ENCODE results near the gene DISC1.

The DISC1 gene

DNA sequence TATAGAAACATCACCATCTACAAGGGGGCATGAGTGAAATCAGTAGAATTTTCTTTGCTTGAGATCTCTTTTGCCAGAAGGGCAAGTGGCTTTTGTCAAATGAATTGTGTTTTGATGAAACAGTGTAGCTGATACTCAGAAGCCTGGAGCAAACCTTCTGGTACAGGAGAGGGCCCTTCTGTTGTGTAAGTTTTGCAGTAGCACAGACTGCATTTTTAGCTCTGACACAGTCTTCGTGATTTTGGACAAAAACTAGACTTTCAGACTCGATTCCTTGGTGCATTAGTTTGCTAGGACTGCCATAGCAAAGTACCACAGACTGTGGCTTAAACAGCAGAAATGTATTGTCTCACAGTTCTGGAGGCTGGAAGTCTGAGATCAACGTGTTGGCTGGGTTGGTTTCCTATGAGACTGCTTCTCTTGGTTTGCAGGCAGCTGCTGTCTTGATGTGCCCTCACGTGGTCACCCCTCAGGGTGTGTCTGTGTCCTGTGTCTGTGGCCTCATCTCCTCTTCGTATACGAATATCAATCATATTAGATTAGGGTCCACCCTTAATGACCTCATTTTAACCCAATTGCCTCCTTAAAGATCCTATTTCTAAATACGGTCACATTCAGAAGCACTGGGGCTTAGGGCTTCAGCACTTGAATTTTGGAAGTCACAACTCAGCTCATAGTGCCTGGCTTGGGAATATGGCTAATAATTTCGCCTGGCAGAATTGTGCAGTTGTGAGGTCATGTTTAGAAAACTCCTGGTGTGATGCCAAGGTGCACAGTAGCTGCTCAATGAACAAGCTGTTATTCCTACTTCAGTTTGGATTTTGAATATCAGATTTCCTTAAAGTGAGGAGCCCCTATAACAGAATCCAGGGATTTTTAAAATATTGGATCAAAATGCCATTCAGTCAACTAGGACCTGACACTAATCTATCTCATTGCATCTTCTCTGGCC lies 21.2 kb upstream of the DISC1 start:
- no peak for DNase-seq (ENCODE audit: low spot score)
- H2BK120ac ChIP-seq (ENCODE audit: low read depth, low read length), result no peak overlapping the region
- no peak overlapping the region for H3K4me2 ChIP-seq (ENCODE audit: insufficient read depth, low read length, poor library complexity, severe bottlenecking)
- H3K9ac ChIP-seq (ENCODE audit: low read depth, low read length, poor library complexity), result no peak overlapping the region
- H2AFZ ChIP-seq (ENCODE audit: low read length), result peak overlapping the region; percentile 4
- H3K4me3 ChIP-seq (ENCODE audit: low read length in 2 of 2), result no peak overlapping the region
- H3K27ac ChIP-seq (replicated peaks; ENCODE audit: low read length), result no peak overlapping the region
- no peak overlapping the region for H2BK5ac ChIP-seq (ENCODE audit: low read length)
- no peak overlapping the region for H4K8ac ChIP-seq (ENCODE audit: low read depth, low read length)
- H3K9me3 ChIP-seq (replicated peaks in 1 of 2; ENCODE audit: control insufficient read depth in 2 of 2, insufficient read depth in 1 of 2, low read depth in 1 of 2, low read length in 2 of 2), result peaks cover 0 to 4% of the 10 kb centered on the region in 2 donors
- no peak overlapping the region for H2AK5ac ChIP-seq (ENCODE audit: low read depth, low read length)
- no peak overlapping the region for H2BK12ac ChIP-seq (ENCODE audit: low read length)
- no peaks in the 10 kb centered on the region for H3K79me1 ChIP-seq (ENCODE audit: low read depth, low read length)
- WGBS, 2 donors (ENCODE audit: extremely low coverage in 2 of 2, insufficient read length in 2 of 2, insufficient replicate concordance in 1 of 2), result no CpG with 5 or more reads among the region's 8 CpGs
- H4K91ac ChIP-seq (ENCODE audit: low read depth, low read length, poor library complexity), result no peak overlapping the region
- no peak overlapping the region for H3K4ac ChIP-seq (ENCODE audit: low read length)
- no peaks in the 10 kb centered on the region for H3K27me3 ChIP-seq (ENCODE audit: control insufficient read depth in 3 of 3, insufficient read depth in 3 of 3, low read depth in 1 of 3, low read length in 3 of 3)
- peaks cover 0 to 2% of the 10 kb centered on the region in 2 donors for H3K4me1 ChIP-seq (ENCODE audit: control insufficient read depth in 2 of 2, insufficient read depth in 1 of 2, low read depth in 1 of 2, low read length in 2 of 2)
- no peaks in the 10 kb centered on the region for H3K36me3 ChIP-seq (replicated peaks in 1 of 2; ENCODE audit: control insufficient read depth in 2 of 2, insufficient read depth in 2 of 2, low read length in 2 of 2)
- no peak overlapping the region for H2BK15ac ChIP-seq (ENCODE audit: low read length)
- no peak overlapping the region for H3K18ac ChIP-seq (ENCODE audit: low read length)
- H3K23ac ChIP-seq (ENCODE audit: low read depth, low read length, poor library complexity), result no peak overlapping the region
- H3K14ac ChIP-seq (ENCODE audit: low read length), result no peak overlapping the region

DNA sequence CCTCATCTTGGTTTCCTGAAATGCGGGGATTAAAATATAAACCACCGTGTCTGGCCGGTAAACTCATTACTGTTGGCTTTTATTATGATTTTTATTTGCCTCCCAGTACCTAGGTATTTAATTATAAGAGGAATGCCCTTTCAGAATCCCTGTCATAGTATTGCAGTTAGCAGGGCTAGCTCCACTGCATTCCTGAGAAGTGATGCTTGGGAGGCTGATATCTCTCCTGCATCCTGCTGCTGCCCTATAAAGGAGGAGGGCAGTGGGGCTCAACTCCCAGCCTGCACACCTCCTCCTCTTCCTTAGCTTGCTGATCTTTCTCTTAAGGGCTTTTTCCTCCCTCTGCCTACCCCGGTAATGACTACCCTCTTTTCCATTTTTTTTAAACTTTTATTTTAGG lies 19.9 kb upstream of the DISC1 start:
- no peak for DNase-seq (ENCODE audit: low spot score)
- H3K9me3 ChIP-seq (replicated peaks in 1 of 2; ENCODE audit: control insufficient read depth in 2 of 2, insufficient read depth in 1 of 2, low read depth in 1 of 2, low read length in 2 of 2), result peaks cover 0 to 4% of the 10 kb centered on the region in 2 donors
- H3K4me3 ChIP-seq (ENCODE audit: low read length in 2 of 2), result no peak overlapping the region
- H3K79me1 ChIP-seq (ENCODE audit: low read depth, low read length), result no peaks in the 10 kb centered on the region
- no peak overlapping the region for H3K4ac ChIP-seq (ENCODE audit: low read length)
- no peak overlapping the region for H2AK5ac ChIP-seq (ENCODE audit: low read depth, low read length)
- no peak overlapping the region for H2BK15ac ChIP-seq (ENCODE audit: low read length)
- no peak overlapping the region for H4K8ac ChIP-seq (ENCODE audit: low read depth, low read length)
- no CpG with 5 or more reads among the region's 4 CpGs for WGBS, 2 donors (ENCODE audit: extremely low coverage in 2 of 2, insufficient read length in 2 of 2, insufficient replicate concordance in 1 of 2)
- no peak overlapping the region for H2AFZ ChIP-seq (ENCODE audit: low read length)
- H3K4me2 ChIP-seq (ENCODE audit: insufficient read depth, low read length, poor library complexity, severe bottlenecking), result no peak overlapping the region
- H2BK5ac ChIP-seq (ENCODE audit: low read length), result no peak overlapping the region
- no peak overlapping the region for H3K27ac ChIP-seq (replicated peaks; ENCODE audit: low read length)
- no peak overlapping the region for H2BK12ac ChIP-seq (ENCODE audit: low read length)
- H4K91ac ChIP-seq (ENCODE audit: low read depth, low read length, poor library complexity), result no peak overlapping the region
- H2BK120ac ChIP-seq (ENCODE audit: low read depth, low read length), result no peak overlapping the region
- H3K4me1 ChIP-seq (ENCODE audit: control insufficient read depth in 2 of 2, insufficient read depth in 1 of 2, low read depth in 1 of 2, low read length in 2 of 2), result peaks cover 0 to 2% of the 10 kb centered on the region in 2 donors
- no peak overlapping the region for H3K23ac ChIP-seq (ENCODE audit: low read depth, low read length, poor library complexity)
- no peak overlapping the region for H3K14ac ChIP-seq (ENCODE audit: low read length)
- H3K27me3 ChIP-seq (ENCODE audit: control insufficient read depth in 3 of 3, insufficient read depth in 3 of 3, low read depth in 1 of 3, low read length in 3 of 3), result peaks cover 0 to 5% (median 0%) of the 10 kb centered on the region in 3 experiments
- H3K18ac ChIP-seq (ENCODE audit: low read length), result no peak overlapping the region
- H3K9ac ChIP-seq (ENCODE audit: low read depth, low read length, poor library complexity), result no peak overlapping the region
- no peaks in the 10 kb centered on the region for H3K36me3 ChIP-seq (replicated peaks in 1 of 2; ENCODE audit: control insufficient read depth in 2 of 2, insufficient read depth in 2 of 2, low read length in 2 of 2)

DNA sequence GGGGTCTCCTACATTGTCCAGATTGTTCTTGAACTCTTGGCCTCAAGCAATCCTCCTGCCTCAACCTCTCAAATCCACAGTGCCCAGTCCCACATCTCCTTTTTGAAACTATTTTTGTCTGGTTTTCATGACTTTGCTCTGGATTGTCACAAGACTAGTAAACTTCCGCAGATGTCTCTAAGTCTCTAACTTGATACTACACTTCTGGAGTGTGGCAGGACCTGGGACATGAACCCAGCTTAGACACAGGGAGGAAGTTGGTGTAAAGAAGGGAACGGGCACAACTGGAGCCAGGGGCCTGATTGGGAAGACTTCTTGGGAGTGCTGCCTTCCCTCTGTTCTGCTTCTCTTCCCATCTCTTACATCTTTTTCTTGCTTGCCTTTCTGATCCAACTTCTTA lies 16.2 kb upstream of the DISC1 start:
- no peak overlapping the region for H4K8ac ChIP-seq (ENCODE audit: low read depth, low read length)
- peaks cover 0 to 4% of the 10 kb centered on the region in 2 donors for H3K9me3 ChIP-seq (replicated peaks in 1 of 2; ENCODE audit: control insufficient read depth in 2 of 2, insufficient read depth in 1 of 2, low read depth in 1 of 2, low read length in 2 of 2)
- H2BK5ac ChIP-seq (ENCODE audit: low read length), result no peak overlapping the region
- H3K14ac ChIP-seq (ENCODE audit: low read length), result no peak overlapping the region
- no peak overlapping the region for H2AFZ ChIP-seq (ENCODE audit: low read length)
- H3K27me3 ChIP-seq (ENCODE audit: control insufficient read depth in 3 of 3, insufficient read depth in 3 of 3, low read depth in 1 of 3, low read length in 3 of 3), result peaks cover 0 to 5% (median 0%) of the 10 kb centered on the region in 3 experiments
- no peak overlapping the region for H3K23ac ChIP-seq (ENCODE audit: low read depth, low read length, poor library complexity)
- H3K18ac ChIP-seq (ENCODE audit: low read length), result no peak overlapping the region
- no peak overlapping the region for H3K9ac ChIP-seq (ENCODE audit: low read depth, low read length, poor library complexity)
- H2BK15ac ChIP-seq (ENCODE audit: low read length), result no peak overlapping the region
- H3K79me1 ChIP-seq (ENCODE audit: low read depth, low read length), result no peaks in the 10 kb centered on the region
- no peak overlapping the region for H2BK120ac ChIP-seq (ENCODE audit: low read depth, low read length)
- WGBS, 2 donors (ENCODE audit: extremely low coverage in 2 of 2, insufficient read length in 2 of 2, insufficient replicate concordance in 1 of 2), result no CpG with 5 or more reads among the region's 2 CpGs
- no peak overlapping the region for H3K4ac ChIP-seq (ENCODE audit: low read length)
- H3K4me2 ChIP-seq (ENCODE audit: insufficient read depth, low read length, poor library complexity, severe bottlenecking), result no peak overlapping the region
- H3K27ac ChIP-seq (replicated peaks; ENCODE audit: low read length), result no peak overlapping the region
- no peaks in the 10 kb centered on the region for H3K4me1 ChIP-seq (ENCODE audit: control insufficient read depth in 2 of 2, insufficient read depth in 1 of 2, low read depth in 1 of 2, low read length in 2 of 2)
- no peak overlapping the region for H2AK5ac ChIP-seq (ENCODE audit: low read depth, low read length)
- no peaks in the 10 kb centered on the region for H3K36me3 ChIP-seq (replicated peaks in 1 of 2; ENCODE audit: control insufficient read depth in 2 of 2, insufficient read depth in 2 of 2, low read length in 2 of 2)
- DNase-seq (ENCODE audit: low spot score), result no peak
- H4K91ac ChIP-seq (ENCODE audit: low read depth, low read length, poor library complexity), result no peak overlapping the region
- no peak overlapping the region for H3K4me3 ChIP-seq (ENCODE audit: low read length in 2 of 2)
- no peak overlapping the region for H2BK12ac ChIP-seq (ENCODE audit: low read length)

GRCh38 chr1:231611111-231611510 lies 15.5 kb upstream of the DISC1 start:
- H3K4me3 ChIP-seq (ENCODE audit: low read length in 2 of 2), result no peak overlapping the region

More at GRCh38 chr1:231611111-231611510, 15.5 kb upstream of the DISC1 start:
- Histone ChIP-seq H3K27me3 (ENCODE audit: control insufficient read depth in 3 of 3, insufficient read depth in 3 of 3, low read depth in 1 of 3, low read length in 3 of 3) (peaks cover 0 to 5% (median 0%) of the 10 kb centered on the region in 3 experiments), H3K36me3 (replicated peaks in 1 of 2; ENCODE audit: control insufficient read depth in 2 of 2, insufficient read depth in 2 of 2, low read length in 2 of 2) (no peaks in the 10 kb centered on the region), H4K8ac (ENCODE audit: low read depth, low read length) (no peak overlapping the region), H3K23ac (ENCODE audit: low read depth, low read length, poor library complexity) (no peak overlapping the region), H3K4ac (ENCODE audit: low read length) (no peak overlapping the region), H2BK120ac (ENCODE audit: low read depth, low read length) (no peak overlapping the region), H2BK12ac (ENCODE audit: low read length) (no peak overlapping the region), H2AFZ (ENCODE audit: low read length) (no peak overlapping the region), H3K9ac (ENCODE audit: low read depth, low read length, poor library complexity) (no peak overlapping the region), H3K4me2 (ENCODE audit: insufficient read depth, low read length, poor library complexity, severe bottlenecking) (no peak overlapping the region), H4K91ac (ENCODE audit: low read depth, low read length, poor library complexity) (no peak overlapping the region), H2BK15ac (ENCODE audit: low read length) (no peak overlapping the region), H2AK5ac (ENCODE audit: low read depth, low read length) (no peak overlapping the region), H3K9me3 (replicated peaks in 1 of 2; ENCODE audit: control insufficient read depth in 2 of 2, insufficient read depth in 1 of 2, low read depth in 1 of 2, low read length in 2 of 2) (peaks cover 0 to 4% of the 10 kb centered on the region in 2 donors), H3K27ac (replicated peaks; ENCODE audit: low read length) (no peak overlapping the region), H3K4me1 (ENCODE audit: control insufficient read depth in 2 of 2, insufficient read depth in 1 of 2, low read depth in 1 of 2, low read length in 2 of 2) (no peaks in the 10 kb centered on the region), H3K14ac (ENCODE audit: low read length) (no peak overlapping the region), H3K79me1 (ENCODE audit: low read depth, low read length) (no peaks in the 10 kb centered on the region), H2BK5ac (ENCODE audit: low read length) (no peak overlapping the region), H3K18ac (ENCODE audit: low read length) (no peak overlapping the region)
- WGBS, 2 donors (ENCODE audit: extremely low coverage in 2 of 2, insufficient read length in 2 of 2, insufficient replicate concordance in 1 of 2), result no CpG with 5 or more reads among the region's 5 CpGs
- DNase-seq (ENCODE audit: low spot score), result no peak

Measured in neuronal stem cell (in vitro differentiated cells).